Medulla oblongata (tissue), 1 donor: ENCODE results near the gene PGBD5.

Experiments
- DNase-seq: peaks from one replicate; pipeline ENCODE4 v3.0.0-alpha.2; 2015; ENCODE audit errors: extremely low spot score

The PGBD5 gene

GRCh38 chr1:230280054-230280795, 145.9 kb downstream of the PGBD5 start:
- DNase-seq = no peak

GRCh38 chr1:230279583-230279945, 146.6 kb downstream of the PGBD5 start:
- no peak for DNase-seq

GRCh38 chr1:230278871-230279582, 147.1 kb downstream of the PGBD5 start:
- DNase-seq = no peak

GRCh38 chr1:230278376-230278775, 147.8 kb downstream of the PGBD5 start:
- DNase-seq = no peak

GRCh38 chr1:230277201-230278025, 148.7 kb downstream of the PGBD5 start:
- DNase-seq = no peak

- DNase-seq = no peak
Observed at GRCh38 chr1:230276401-230276800, 149.7 kb downstream of the PGBD5 start.

- DNase-seq = peak; percentile 26
Observed at GRCh38 chr1:230274254-230274653, 151.9 kb downstream of the PGBD5 start.

GRCh38 chr1:230273141-230273710, 152.9 kb downstream of the PGBD5 start:
- no peak for DNase-seq

GRCh38 chr1:230272557-230272956, 153.6 kb downstream of the PGBD5 start:
- no peak for DNase-seq

GRCh38 chr1:230271300-230272035, 154.7 kb downstream of the PGBD5 start:
- no peak for DNase-seq

- DNase-seq = no peak
Observed at GRCh38 chr1:230270559-230271281, 155.4 kb downstream of the PGBD5 start.

GRCh38 chr1:230270185-230270558, 156.0 kb downstream of the PGBD5 start:
- no peak for DNase-seq

- peak; percentile 63 for DNase-seq
Observed at GRCh38 chr1:230268371-230269170, 157.6 kb downstream of the PGBD5 start.

GRCh38 chr1:230267338-230268065, 158.6 kb downstream of the PGBD5 start:
- no peak for DNase-seq

GRCh38 chr1:230266456-230266855, 159.7 kb downstream of the PGBD5 start:
- DNase-seq = no peak

GRCh38 chr1:230265200-230266115, 160.7 kb downstream of the PGBD5 start:
- no peak for DNase-seq
